Mammary epithelial cell (primary cell): ENCODE results near the gene ROGDI.

Source experiments
- CTCF ChIP-seq, 2 donors: IDR thresholded peaks in 1 of 2; conservative IDR thresholded peaks in 1 of 2; 2 replicates each; pipeline ENCODE4 v1.5.1; 2011 to 2012; ENCODE audit warnings: inconsistent platforms in 2 of 2, low read length in 2 of 2, mild to moderate bottlenecking in 2 of 2, control low read depth in 1 of 2, low read depth in 1 of 2; ENCODE audit not compliant: insufficient read depth in 1 of 2; ENCODE audit errors: extremely low read depth in 1 of 2
- EZH2 ChIP-seq: IDR thresholded peaks from 2 replicates; pipeline ENCODE4 v1.6.1; 2012; ENCODE audit warnings: low read length, inconsistent platforms, borderline replicate concordance

- TF ChIP-seq CTCF (conservative IDR thresholded peaks at IDR 0.05 in 1 of 2, IDR thresholded peaks at IDR 0.05 in 1 of 2; ENCODE audit: extremely low read depth in 1 of 2, insufficient read depth in 1 of 2, low read depth in 1 of 2, low read length in 2 of 2), result no peak
- no peak for TF ChIP-seq EZH2
Observed at GRCh38 chr16:4772351-4772750, 30.1 kb downstream of the ROGDI start.
